Cerebellar nuclear complex (tissue), 1 donor: ENCODE measurements around the gene CAST.
A peak's percentile ranks its signal among the peaks of the same experiment; 100 is the strongest.

ENCODE experiments used
- DNase-seq, 2 experiments: peaks; one replicate each; lab custom pipeline; 2025; lab: John Stamatoyannopoulos, UW

Gene CAST

DNA sequence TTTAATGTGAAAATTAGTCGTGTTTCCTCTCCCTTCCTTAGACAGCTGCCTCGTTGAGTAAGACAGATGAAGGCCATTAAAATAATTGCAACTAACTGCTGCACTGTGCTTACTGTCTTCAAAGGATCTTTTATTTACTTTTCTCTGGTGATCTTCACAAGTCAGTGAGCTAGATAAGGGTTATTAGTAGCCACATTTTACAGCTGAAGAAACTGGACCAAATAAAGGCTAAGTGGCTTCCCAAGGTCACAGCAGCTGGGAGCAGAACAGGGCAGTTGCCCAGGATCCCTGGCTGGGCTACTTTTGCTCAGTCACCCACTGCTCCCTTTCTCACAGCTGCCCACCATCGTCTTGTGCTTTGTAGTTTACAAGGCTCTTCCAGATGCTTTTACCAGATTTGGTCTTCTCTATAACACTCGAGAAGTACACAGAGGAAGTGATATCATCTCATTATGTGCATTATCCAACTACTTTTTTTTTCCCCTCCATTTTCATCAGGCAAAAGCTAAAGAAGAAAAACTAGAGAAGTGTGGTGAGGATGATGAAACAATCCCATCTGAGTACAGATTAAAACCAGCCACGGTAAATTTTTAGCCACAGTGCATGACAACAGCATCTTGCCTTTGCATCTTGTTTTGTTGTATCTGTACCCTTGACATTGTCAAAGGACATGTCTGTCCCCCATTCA lies 83.8 kb downstream of the CAST start:
- no peak for DNase-seq

- DNase-seq = no peak
Measured at GRCh38 chr5:96747720-96748119, 85.5 kb downstream of the CAST start.

GRCh38 chr5:96750110-96750822 lies 88.1 kb downstream of the CAST start:
- no peak for DNase-seq

DNA sequence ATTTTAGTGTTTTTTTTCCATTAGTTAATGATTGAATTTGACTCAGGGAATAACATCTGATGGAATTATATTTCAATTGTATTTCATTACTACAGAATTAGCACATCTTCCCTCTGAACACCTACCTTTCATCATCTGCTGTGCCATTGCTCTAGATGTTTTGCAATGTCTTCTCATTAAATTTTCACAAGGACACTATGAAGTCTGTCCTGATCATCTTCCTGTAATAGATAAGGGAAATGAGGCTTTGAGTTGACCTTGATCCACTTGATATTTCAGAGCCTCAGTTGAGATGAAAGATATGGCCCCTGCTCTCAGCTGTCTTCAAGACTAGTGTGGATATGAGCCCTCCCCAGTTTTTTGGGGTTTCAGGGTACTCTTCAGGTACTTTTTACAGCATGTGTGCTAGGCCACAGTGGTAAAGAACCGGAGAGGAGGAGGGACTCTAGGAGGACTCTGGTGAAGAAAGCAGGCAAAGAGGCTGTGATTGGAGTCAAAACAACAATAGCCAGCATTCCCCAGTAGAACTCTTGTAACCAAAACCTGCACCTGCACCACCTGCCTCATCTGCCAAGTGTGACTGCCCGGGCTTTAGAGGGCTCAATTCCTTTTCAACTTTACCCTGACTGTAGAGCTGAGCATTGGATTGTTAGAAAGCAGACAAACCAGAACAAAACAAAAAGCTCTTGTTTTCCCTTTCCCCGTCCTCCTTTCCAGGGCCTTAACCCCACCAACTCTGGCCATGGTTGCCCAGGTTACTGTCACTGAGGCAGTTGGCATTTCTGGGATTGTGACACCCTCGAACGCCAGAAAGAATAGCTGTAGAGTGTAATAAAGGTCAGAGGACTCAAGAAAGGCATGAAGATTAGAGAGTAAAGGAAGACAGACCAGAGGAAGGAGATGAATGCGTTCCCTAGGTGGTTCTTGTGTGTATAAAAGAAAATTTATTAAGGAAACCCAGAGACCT lies 89.3 kb downstream of the CAST start:
- DNase-seq = no peak

DNA sequence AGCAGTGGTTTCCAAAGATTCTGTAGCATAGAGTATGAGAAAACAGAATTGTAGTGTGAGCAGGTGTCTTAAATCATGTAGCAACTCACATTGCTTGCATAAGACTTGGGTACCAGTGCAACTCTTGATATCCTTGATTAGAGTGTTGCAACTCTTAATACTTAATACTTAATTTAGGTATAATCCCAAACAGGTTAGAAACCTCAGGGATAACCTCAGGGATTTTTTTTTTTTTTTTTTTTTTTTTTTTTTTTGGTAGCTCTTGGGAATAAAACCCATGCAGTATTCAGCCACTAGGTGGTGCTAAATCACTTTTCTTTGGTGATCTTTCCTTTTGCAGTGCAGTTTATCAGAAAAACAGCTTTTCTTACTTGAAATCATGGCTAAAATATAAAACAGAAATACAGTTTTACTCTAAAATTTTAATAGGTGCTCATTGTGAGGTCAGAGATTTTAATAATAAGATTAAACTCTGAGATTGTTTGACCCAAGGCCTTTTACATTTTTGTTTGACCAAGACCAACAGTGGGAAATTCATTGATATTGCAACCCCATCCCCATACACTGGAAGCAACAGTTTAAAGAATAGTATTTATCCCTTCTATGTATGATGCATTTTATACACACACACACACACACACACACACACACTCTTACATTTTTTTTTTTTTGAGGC lies 90.3 kb downstream of the CAST start:
- DNase-seq = peak in 1 of 2 experiments; percentile 38

GRCh38 chr5:96753017-96753397 lies 90.8 kb downstream of the CAST start:
- DNase-seq = no peak

GRCh38 chr5:96753848-96754247 lies 91.7 kb downstream of the CAST start:
- no peak for DNase-seq

DNA sequence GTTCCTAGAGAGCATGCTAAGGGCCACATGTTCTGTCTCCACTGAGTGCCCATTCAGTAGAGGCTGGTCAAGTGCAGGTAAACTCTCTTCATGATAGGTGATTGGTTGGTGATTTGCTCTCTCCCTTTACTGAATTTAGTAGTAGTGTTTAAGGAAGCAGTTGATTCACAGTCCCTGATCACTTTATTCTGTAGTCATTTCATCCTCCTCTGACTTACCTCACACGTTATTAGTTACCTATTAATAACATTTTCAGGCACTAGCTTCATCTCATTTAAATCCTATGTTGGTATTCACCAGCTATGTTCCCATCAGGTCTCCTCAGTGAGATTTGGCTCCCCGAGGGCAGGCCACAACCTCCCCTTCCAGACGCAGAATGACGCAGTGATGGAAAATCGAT lies 93.7 kb downstream of the CAST start:
- DNase-seq = no peak

- no peak for DNase-seq
Measured at GRCh38 chr5:96756985-96757384, 94.8 kb downstream of the CAST start.

DNA sequence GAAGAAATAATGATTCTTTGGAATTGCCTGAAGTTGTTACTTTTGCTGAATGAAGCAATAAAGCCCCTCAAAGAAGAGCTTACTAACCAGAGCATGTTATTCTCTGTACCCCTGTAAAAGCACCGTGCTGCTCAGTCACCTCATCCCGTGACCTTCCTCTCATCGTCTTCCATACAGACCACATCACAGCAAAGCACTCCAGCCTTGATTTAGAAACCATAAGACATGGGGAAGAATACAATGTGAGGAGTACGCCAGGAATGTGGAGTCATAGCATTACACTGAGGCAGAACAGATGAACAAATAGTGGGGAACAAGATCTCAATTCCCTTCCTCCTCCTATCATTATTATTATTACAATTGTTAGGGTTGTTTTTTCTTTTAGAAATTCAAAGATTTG lies 96.4 kb downstream of the CAST start:
- DNase-seq = no peak

- no peak for DNase-seq
Measured at GRCh38 chr5:96761618-96762017, 99.4 kb downstream of the CAST start.

DNA sequence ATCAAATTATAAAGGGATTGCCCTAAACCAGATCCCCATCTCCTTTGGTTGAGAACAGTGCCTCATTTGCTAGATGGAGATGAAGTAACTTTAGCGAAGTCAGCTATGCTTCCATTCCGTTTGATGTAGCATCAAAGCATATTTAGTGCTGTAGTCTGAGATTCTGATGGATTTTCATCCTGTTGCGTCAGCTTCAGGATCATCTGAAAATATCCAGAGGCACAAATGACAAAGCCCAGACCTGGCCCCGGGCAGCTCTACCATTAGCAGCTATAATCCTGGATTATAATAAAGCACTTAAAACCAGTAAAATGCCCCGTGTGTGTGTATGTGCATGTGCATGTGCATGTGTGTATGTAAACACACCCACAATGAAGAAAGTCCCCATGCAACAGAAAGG lies 100.8 kb downstream of the CAST start:
- no peak for DNase-seq

- no peak for DNase-seq
Measured at GRCh38 chr5:96765043-96765442, 102.9 kb downstream of the CAST start.

DNA sequence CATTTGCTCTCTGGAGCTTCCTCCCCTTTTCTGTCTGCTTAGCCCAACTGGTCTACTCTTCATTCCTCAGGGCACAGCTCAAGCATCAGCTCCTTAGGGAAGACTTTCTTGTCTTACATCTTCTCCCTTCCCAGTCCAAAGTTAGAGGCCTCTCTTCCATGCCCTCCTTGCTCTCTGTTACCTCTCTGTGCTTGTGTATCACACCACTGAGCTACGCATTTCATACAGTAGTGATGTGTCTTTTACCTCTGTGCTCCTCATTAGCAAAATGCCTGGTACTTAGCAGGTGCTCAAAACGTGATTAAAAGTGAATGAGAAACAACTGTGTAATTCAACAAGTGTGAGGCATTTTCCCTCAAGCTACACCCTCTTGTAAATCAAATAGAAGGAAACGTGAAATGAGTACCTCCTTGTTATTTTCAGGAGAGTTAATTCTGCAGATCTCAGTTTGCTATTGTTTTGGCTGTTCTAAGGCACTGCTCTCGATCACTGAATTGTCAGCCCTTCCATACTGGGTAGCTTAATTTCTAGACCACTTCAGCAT lies 106.6 kb downstream of the CAST start:
- no peak for DNase-seq

DNA sequence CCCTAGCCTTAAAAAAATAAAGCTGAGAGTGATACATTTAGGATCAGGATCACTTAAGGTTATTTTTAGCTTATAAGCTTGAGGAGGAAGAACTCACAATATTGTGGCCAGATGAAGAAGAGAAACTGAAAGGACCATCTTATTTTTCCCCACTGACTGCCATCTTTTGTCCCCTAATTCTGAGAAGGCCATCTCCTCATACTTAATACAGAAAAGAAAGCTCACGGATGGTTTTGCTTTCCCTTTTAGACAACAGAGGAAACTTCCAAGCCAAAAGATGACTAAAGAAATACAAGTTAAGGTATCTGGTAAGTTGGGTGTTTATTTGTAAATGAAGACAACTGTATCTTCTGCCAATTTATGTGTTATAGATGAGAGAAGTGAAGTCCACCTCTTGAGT lies 109.2 kb downstream of the CAST start:
- no peak for DNase-seq

DNA sequence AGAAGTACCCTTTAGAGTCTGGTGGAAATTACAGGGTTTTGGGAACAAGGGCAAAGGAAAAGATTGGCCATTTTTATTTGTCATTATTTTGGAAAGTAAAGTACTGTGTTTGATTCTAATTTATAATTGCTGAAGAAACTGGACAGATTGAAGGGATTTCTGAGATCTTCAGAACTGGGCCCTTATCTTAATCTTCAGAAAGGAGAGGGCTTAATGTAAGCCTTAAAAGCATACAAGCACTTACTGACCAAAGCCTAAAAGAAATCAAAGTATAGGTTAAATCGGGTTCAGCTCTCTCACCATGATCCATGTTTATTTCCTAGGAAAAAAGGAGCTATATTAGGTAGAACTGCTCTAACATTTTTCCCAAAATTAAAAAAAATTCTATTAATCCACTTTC lies 109.9 kb downstream of the CAST start:
- DNase-seq = no peak

DNA sequence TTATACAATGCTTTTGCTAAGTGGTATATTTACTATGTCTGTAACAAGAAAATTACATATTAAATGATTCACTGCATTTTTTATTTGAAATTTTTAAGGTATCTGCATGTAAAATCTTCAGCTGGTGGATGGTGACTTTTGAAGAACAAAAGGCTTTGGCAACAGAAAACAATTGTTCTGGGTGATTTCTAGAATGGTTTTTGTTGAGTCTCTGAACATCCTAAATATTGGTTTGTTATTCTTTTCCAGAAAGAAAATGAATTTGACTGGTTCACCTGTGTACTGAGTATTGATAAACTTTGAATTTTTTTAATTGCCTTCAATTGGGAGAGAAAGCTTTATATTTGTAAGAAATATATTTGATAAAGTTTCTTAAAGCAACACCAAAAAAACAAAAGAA lies 110.4 kb downstream of the CAST start:
- no peak for DNase-seq

DNA sequence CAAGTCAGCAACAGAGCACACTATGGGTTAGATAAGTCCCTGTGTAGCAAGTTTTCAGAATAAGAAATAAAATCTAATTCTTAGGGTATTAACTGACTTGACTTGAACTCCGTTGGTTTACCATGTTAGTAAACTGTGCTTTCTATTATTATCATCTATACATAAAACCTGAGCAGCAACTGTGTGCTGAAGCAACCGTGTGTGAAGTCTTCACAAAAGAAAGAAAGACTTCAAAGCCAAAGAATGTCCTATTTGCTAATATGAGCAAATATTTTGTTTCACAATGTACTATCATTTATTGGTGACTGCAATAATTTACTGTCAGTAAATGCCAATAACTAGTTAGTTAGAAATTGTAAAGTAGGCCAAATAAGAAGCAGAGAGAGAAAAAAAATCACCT lies 112.9 kb downstream of the CAST start:
- DNase-seq = no peak

GRCh38 chr5:96775689-96776088 lies 113.5 kb downstream of the CAST start:
- no peak for DNase-seq

- no peak for DNase-seq
Measured at GRCh38 chr5:96776621-96777020, 114.4 kb downstream of the CAST start.

DNA sequence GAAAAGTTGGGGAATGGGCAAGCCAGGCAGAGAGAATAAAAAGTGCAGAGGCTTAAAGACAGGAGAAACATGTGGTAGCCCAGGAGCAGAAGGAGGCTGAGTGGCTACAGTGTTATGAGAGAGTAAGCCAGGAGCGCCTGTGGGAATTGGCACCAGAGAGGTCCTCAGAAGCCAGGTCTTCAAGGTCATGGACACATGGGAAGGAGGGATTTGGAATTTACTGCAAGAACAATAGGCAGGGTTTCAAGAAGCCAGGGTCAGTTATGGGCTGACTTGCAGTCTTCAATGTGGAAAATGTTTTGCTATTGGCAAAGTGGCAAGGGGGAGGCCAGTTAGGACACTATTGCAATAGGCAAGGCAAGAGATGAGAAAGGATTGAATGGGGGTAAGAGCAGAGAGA lies 116.2 kb downstream of the CAST start:
- DNase-seq = no peak

GRCh38 chr5:96780626-96781025 lies 118.5 kb downstream of the CAST start:
- DNase-seq = no peak
